HepG2 (cell line): ENCODE results near the gene KCNT2. TPM values are rescaled to one million over a fixed set of nuclear protein-coding genes. Genes with fewer than 3 reads are reported as not detected.
A peak's percentile ranks its signal among the peaks of the same experiment; 100 is the strongest.

Experiments
- AKNA ChIP-seq: sonication (generic); formaldehyde crosslinking; IDR thresholded peaks from 2 replicates; pipeline ENCODE4 v1.4.0; 2020; ENCODE audit warnings: missing genetic modification reagents, borderline replicate concordance
- FOXK1 ChIP-seq: sonication (generic); formaldehyde crosslinking; IDR thresholded peaks from 2 replicates; pipeline ENCODE4 v1.4.0; 2020; ENCODE audit warnings: low read depth, missing genetic modification reagents, borderline replicate concordance
- GABPA ChIP-seq, 2 experiments: IDR thresholded peaks; 2 replicates each; pipeline ENCODE4 v1.6.1; 2011 to 2016; ENCODE audit warnings: low read depth in 2 of 2, low read length in 1 of 2, missing biosample characterization in 1 of 2, missing genetic modification characterization in 1 of 2
- MZF1 ChIP-seq: sonication (generic); formaldehyde crosslinking; IDR thresholded peaks from 2 replicates; pipeline ENCODE4 v1.8.1; 2023; ENCODE audit warnings: mild to moderate bottlenecking, missing genetic modification reagents, borderline replicate concordance
- SIN3A ChIP-seq: IDR thresholded peaks from 2 replicates; pipeline ENCODE4 v1.6.1; 2011; ENCODE audit warnings: low read depth, mild to moderate bottlenecking, control low read depth, low read length, borderline replicate concordance
- SOX6 ChIP-seq, 2 experiments: fragments of 450-650 bp in 1 of 2; sonication (generic) in 1 of 2; formaldehyde crosslinking in 1 of 2; IDR thresholded peaks; 2 replicates each; pipeline versions ENCODE4 v1.4.0 to v1.6.1; 2017 to 2020; ENCODE audit warnings: antibody characterized with exemption in 1 of 2, mild to moderate bottlenecking in 1 of 2, missing genetic modification reagents in 1 of 2
- SRF ChIP-seq: IDR thresholded peaks from 2 replicates; pipeline ENCODE4 v1.6.1; 2011; ENCODE audit warnings: mild to moderate bottlenecking, low read depth, low read length, moderate library complexity
- SSRP1 ChIP-seq: IDR thresholded peaks from 2 replicates; pipeline ENCODE4 v1.6.1; 2016; ENCODE audit warnings: control low read depth
- TERF1 ChIP-seq: sonication (generic); formaldehyde crosslinking; IDR thresholded peaks from 2 replicates; pipeline ENCODE4 v1.8.0; 2022; ENCODE audit warnings: mild to moderate bottlenecking, missing genetic modification reagents, moderate library complexity
- ZBTB21 ChIP-seq: sonication (generic); formaldehyde crosslinking; IDR thresholded peaks from 2 replicates; pipeline ENCODE4 v1.4.0; 2020; ENCODE audit warnings: missing genetic modification reagents
- ZEB1 ChIP-seq: IDR thresholded peaks from 2 replicates; pipeline ENCODE4 v1.6.1; 2012; ENCODE audit warnings: mild to moderate bottlenecking, low read depth, inconsistent platforms; ENCODE audit not compliant: insufficient replicate concordance
- ZNF251 ChIP-seq: sonication (generic); formaldehyde crosslinking; IDR thresholded peaks from 2 replicates; pipeline ENCODE4 v1.9.0; 2021; ENCODE audit warnings: mild to moderate bottlenecking, missing genetic modification reagents
- ZNF264 ChIP-seq: sonication (generic); formaldehyde crosslinking; IDR thresholded peaks from 2 replicates; pipeline ENCODE4 v1.4.0; 2020; ENCODE audit warnings: missing genetic modification reagents
- ZNF281 ChIP-seq: sonication (generic); formaldehyde crosslinking; IDR thresholded peaks from 2 replicates; pipeline ENCODE4 v1.4.0; 2020; ENCODE audit warnings: missing genetic modification reagents, borderline replicate concordance
- ZNF296 ChIP-seq: sonication (generic); formaldehyde crosslinking; conservative IDR thresholded peaks from 2 replicates; pipeline ENCODE4 v1.5.0; 2020; ENCODE audit warnings: mild to moderate bottlenecking, missing genetic modification reagents
- ZNF615 ChIP-seq: sonication (generic); formaldehyde crosslinking; IDR thresholded peaks from 2 replicates; pipeline ENCODE4 v1.5.0; 2020; ENCODE audit warnings: mild to moderate bottlenecking, missing genetic modification reagents, borderline replicate concordance
- ZNF691 ChIP-seq: sonication (generic); formaldehyde crosslinking; IDR thresholded peaks from 2 replicates; pipeline ENCODE4 v1.4.0; 2020; ENCODE audit warnings: missing genetic modification reagents, low read depth, mild to moderate bottlenecking, borderline replicate concordance
- ZNF737 ChIP-seq: sonication (generic); formaldehyde crosslinking; IDR thresholded peaks from 2 replicates; pipeline ENCODE4 v1.5.0; 2020; ENCODE audit warnings: missing genetic modification reagents, mild to moderate bottlenecking, borderline replicate concordance
- ZNF75D ChIP-seq: sonication (generic); formaldehyde crosslinking; IDR thresholded peaks from 2 replicates; pipeline ENCODE4 v1.8.1; 2023; ENCODE audit warnings: missing genetic modification reagents, mild to moderate bottlenecking, borderline replicate concordance
- ZNF781 ChIP-seq: sonication (generic); formaldehyde crosslinking; IDR thresholded peaks from 2 replicates; pipeline ENCODE4 v1.5.1; 2020; ENCODE audit warnings: borderline replicate concordance, mild to moderate bottlenecking, missing genetic modification reagents; ENCODE audit errors: not compliant biosample characterization
- polyA plus RNA-seq, 8 experiments: library from polyadenylated mRNA; depleted of rRNA in 3 of 8; stranded (reverse) in 7 of 8; unstranded in 1 of 8; fragments of >200 nt; fragmentation: Illumina TruSeq in 4 of 8; extraction: Trizol in 4 of 8; gene quantifications; 2 replicates each; pipeline versions ENCODE4 v1.2.1 to v1.2.3, GENCODE V29; 2011 to 2016; ENCODE audit warnings: low read depth in 4 of 8, missing spikeins in 1 of 8, mixed read lengths in 1 of 8; ENCODE audit not compliant: insufficient read depth in 1 of 8
- total RNA-seq, 5 experiments: library from RNA; depleted of rRNA; stranded (reverse); fragments of >200 nt; fragmentation: Illumina TruSeq; extraction: Trizol; gene quantifications; 2 replicates each; pipeline ENCODE4 v1.2.3, GENCODE V29; 2016; ENCODE audit warnings: low read depth in 1 of 5

The KCNT2 gene
- total and polyA plus RNA-seq, 2 of the 13 experiments (the other 11 are each of a cell fraction or from before 2014, with no cell fraction given) = not detected

GRCh38 chr1:196401452-196401833 lies 206.8 kb downstream of the KCNT2 start (continued):
- TF ChIP-seq ZNF281 (CRISPR knock-in tag) (no peak), ZNF75D (CRISPR knock-in tag) (no peak), ZNF264 (no peak), TERF1 (CRISPR knock-in tag) (no peak), SSRP1 (no peak), SRF (no peak), ZNF615 (CRISPR knock-in tag) (no peak), ZNF251 (CRISPR knock-in tag) (no peak), ZBTB21 (CRISPR knock-in tag) (no peak), ZNF781 (CRISPR knock-in tag) (no peak), FOXK1 (CRISPR knock-in tag) (peak; percentile 58; the same call in 1 of the 2 replicates), GABPA (IDR thresholded peaks at IDR 0.05; ENCODE audit: low read depth, low read length) (no peak), GABPA (CRISPR knock-in tag; IDR thresholded peaks at IDR 0.05; ENCODE audit: low read depth) (no peak), MZF1 (CRISPR knock-in tag) (no peak), ZEB1 (no peak), AKNA (CRISPR knock-in tag) (no peak), ZNF691 (no peak), SOX6 (IDR thresholded peaks at IDR 0.05) (no peak), SOX6 (CRISPR knock-in tag; IDR thresholded peaks at IDR 0.05) (peak; percentile 49; the same call in 1 of the 2 replicates), SIN3A (no peak), ZNF737 (CRISPR knock-in tag) (no peak), ZNF296 (CRISPR knock-in tag) (no peak)
